ENCODE results near the gene PELI1.

PELI1 gene

DNA sequence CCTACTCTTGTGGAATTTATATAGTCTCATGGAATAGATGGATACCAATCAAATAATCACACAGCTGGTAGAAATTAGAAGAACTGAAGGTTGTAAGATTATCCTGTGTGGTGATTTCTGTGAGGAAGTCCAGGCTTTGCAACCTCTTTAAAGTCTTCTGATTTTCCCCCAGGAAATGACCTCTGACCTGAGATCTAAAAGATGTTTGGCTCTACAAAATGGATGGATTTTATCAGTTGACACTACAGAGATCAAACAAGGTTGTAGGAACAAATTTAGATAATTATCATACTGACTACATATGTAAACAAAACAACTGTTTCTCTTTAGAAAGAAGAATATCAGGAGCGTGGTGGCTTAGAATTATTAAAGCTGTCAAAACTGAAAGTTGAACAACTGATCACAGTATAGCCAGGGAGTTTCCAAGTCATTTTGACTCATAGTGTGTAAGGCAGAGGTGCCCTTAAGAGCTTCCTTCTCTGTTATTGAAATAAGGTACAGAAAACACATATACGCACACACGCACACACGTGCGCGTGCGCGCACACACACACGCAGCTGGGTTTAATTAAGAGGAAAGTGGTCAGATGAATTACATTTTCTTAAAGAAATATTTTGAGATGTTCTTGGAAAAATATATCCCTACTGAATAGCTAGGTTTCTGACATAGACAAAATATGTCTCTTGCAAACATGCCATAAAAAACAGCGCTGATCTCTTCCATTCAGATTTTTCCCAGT is 35.5 kb upstream of the PELI1 start:
- H3K4me3 ChIP-seq = no peak overlapping the region
- no peaks in the 10 kb centered on the region for H3K36me3 ChIP-seq
- no peaks in the 10 kb centered on the region for H3K27me3 ChIP-seq
- no peak overlapping the region for H3K9ac ChIP-seq
- no peak overlapping the region for H3K4me2 ChIP-seq
- TF ChIP-seq Cebpa-rat (IDR thresholded peaks at IDR 0.05) = no peak
- no peaks in the 10 kb centered on the region for H4K20me1 ChIP-seq
- no peaks in the 10 kb centered on the region for H3K9me3 ChIP-seq (replicated peaks in 1 of 11)
- H3K4me1 ChIP-seq = peaks cover 0 to 24% (median 0%) of the 10 kb centered on the region in 10 experiments; a peak in 4 of 20 replicates
- no peak overlapping the region for H3K27ac ChIP-seq

DNA sequence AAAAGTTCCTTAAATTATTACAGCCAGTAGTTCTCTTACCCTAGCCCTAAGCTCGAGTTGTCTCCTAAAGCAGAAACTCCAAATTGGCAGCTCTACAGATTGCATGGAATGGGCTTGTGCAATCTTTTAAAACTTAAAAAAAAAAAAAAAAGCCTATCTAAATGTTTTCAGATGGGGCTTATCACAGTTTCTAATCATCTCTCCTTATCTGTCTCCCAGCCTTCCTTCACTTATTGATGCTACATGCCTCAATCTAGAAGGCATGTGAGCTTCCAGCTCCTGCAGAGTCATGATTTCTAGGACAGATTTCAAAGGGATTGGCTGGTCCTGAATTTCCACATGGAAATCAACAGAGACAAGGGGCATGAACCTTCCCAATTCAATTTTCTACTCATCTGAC is 33.1 kb upstream of the PELI1 start:
- Histone ChIP-seq H4K20me1 (no peaks in the 10 kb centered on the region), H3K4me1 (peaks cover 0 to 26% (median 0%) of the 10 kb centered on the region in 10 experiments; a peak in 4 of 20 replicates), H3K27ac (no peak overlapping the region), H3K36me3 (no peaks in the 10 kb centered on the region), H3K9me3 (replicated peaks in 1 of 11) (no peaks in the 10 kb centered on the region), H3K27me3 (no peaks in the 10 kb centered on the region), H3K4me2 (no peak overlapping the region), H3K9ac (no peak overlapping the region), H3K4me3 (no peak overlapping the region)
- no peak for TF ChIP-seq Cebpa-rat (IDR thresholded peaks at IDR 0.05)

DNA sequence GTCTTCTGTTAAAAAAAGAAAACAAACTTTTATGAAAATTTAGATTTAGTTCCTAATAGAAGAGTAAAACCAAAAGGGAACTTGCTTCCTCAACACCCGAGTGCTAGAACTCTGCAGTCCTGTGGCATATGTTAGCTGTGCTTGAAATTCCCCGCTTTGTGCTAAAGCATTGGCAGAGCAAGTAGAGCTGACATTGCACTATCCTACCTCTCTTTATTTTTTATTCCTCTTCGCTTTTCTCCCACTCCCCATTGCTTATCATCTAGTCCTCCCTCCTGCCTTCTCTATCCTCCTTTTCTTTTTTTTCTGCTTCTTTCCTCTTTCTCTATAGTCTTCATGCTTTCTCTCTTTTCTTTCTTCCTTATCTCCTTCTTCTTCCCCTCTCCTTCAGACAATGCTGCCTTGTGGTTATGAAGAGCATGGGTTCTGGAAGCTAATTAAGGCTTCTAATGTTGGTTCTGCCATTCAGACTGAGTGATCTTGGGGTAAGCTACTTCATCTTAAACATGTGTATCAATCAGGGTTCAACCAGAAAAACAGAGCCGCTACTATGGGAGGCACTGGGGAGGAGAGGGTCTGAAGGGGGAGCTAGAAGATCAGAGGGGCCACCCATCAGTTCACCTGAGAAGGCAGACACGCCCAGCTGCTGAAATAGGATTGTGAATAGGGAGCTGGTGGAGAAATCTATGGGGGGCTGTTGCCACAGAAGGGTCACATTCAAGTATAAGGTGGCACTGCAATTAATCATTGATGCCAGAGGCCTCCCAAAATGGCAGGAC is 31.4 kb upstream of the PELI1 start:
- no peaks in the 10 kb centered on the region for H3K36me3 ChIP-seq
- H3K4me3 ChIP-seq = no peak overlapping the region
- no peak overlapping the region for H3K27ac ChIP-seq
- H3K9me3 ChIP-seq (replicated peaks in 1 of 11) = no peaks in the 10 kb centered on the region
- TF ChIP-seq Cebpa-rat (IDR thresholded peaks at IDR 0.05) = no peak
- no peak overlapping the region for H3K9ac ChIP-seq
- H4K20me1 ChIP-seq = no peaks in the 10 kb centered on the region
- peaks cover 0 to 26% (median 0%) of the 10 kb centered on the region in 10 experiments; a peak in 4 of 20 replicates for H3K4me1 ChIP-seq
- H3K4me2 ChIP-seq = peak overlapping the region in 2 of 11 experiments; percentile 42 to 63; a peak in 4 of 22 replicates
- no peaks in the 10 kb centered on the region for H3K27me3 ChIP-seq

DNA sequence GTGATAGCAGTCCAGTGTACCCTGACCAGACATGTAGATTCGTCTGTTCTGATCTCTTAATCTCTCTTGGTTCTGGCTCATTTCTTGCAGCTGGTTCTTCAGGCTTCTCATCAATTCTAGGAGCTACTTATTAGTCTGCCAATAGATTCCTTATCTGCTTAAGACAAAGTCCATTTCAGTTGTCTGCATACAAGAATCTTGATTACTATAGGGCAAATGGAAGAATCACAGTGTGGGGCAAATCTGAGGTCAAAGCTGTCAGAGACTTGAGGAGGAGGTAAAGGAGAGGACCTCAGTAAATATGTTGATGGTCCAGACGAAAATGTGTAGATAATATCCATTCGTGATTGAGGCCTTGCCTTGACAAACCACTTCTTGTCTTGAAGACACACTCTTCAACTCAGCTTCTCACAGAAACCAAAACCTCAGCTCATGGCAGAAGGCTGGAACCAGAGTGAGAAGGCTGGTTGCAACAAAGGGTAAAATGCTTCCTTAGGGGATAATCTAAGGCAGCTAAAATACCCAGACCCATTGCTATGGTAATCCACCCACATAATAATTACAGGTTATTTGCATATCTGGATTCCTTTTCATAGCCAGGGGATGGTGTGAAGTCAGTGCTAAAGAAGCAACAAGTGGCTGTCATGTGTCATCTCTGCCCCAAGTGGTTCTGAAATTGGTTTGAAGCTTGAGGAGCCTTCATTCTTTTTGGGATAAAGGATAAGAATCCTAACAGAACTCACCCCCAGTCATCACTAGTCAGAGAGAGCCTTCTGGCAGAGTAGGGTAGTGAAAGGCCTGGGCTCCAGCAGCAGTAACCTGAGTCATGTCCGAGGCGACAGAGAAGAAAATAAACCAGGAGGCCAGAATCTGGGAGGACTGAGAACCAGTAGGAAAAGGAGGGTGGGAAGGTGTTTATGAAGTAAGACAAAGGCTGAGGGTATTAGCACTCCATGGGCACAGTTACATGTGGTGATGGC is 29.2 kb upstream of the PELI1 start:
- Histone ChIP-seq H3K27me3 (no peaks in the 10 kb centered on the region), H3K4me3 (no peak overlapping the region), H3K9me3 (replicated peaks in 1 of 11) (no peaks in the 10 kb centered on the region), H3K27ac (no peak overlapping the region), H3K36me3 (no peaks in the 10 kb centered on the region), H3K4me2 (no peak overlapping the region), H4K20me1 (no peaks in the 10 kb centered on the region), H3K4me1 (peaks cover 0 to 37% (median 0%) of the 10 kb centered on the region in 10 experiments; a peak in 6 of 20 replicates), H3K9ac (no peak overlapping the region)
- no peak for TF ChIP-seq Cebpa-rat (IDR thresholded peaks at IDR 0.05)

DNA sequence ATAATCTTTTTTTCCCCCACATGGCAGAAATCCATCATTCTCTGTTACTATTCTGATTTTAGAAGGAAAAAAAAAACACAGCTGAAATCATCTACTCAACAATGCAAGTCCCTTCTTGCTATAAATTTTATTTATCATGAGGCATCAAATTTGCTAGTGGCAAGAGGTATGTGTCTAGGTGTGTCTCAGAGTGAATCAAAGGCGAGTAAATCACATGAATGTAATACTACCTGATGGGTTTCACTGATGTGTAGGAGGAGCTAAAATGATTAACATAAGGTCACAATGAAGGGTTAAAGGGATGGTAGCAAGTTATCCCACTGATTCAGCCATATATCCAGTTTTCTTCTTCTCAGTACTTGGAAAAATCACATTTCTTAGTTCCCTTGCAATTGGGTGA is 24.5 kb upstream of the PELI1 start:
- H3K4me1 ChIP-seq = peaks cover 0 to 51% (median 0%) of the 10 kb centered on the region in 10 experiments; a peak in 6 of 20 replicates
- no peaks in the 10 kb centered on the region for H4K20me1 ChIP-seq
- peak overlapping the region in 2 of 11 experiments; percentile 50 to 60; a peak in 2 of 22 replicates for H3K4me2 ChIP-seq
- no peak overlapping the region for H3K9ac ChIP-seq
- H3K27me3 ChIP-seq = no peaks in the 10 kb centered on the region
- H3K27ac ChIP-seq = no peak overlapping the region
- no peak for TF ChIP-seq Cebpa-rat (IDR thresholded peaks at IDR 0.05)
- no peaks in the 10 kb centered on the region for H3K36me3 ChIP-seq
- H3K9me3 ChIP-seq (replicated peaks in 1 of 11) = no peaks in the 10 kb centered on the region
- no peak overlapping the region for H3K4me3 ChIP-seq

DNA sequence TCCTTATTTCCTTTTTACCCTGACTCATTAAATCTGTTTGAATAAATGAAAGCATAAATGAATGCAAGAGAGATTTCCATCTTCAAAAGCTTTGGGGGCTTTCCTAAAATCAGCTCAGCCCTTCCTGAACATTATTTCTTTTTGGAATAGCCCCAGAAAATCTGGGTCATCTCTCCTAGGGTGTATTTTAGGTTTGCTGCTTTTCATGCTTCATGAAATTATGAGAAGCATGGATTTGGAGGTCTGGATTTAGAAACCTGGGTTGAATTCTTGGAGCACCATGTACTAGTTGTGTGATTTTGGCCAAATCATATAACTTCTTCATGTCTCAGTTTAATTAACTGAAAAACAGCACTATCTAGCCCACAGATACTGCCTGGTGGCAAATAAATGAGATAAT is 24.0 kb upstream of the PELI1 start:
- peaks cover 0 to 56% (median 0%) of the 10 kb centered on the region in 10 experiments; a peak in 6 of 20 replicates for H3K4me1 ChIP-seq
- H3K4me3 ChIP-seq = no peak overlapping the region
- no peaks in the 10 kb centered on the region for H3K27me3 ChIP-seq
- H3K9me3 ChIP-seq (replicated peaks in 1 of 11) = no peaks in the 10 kb centered on the region
- no peaks in the 10 kb centered on the region for H4K20me1 ChIP-seq
- H3K4me2 ChIP-seq = peak overlapping the region in 2 of 11 experiments; percentile 50 to 59; a peak in 3 of 22 replicates
- no peak overlapping the region for H3K9ac ChIP-seq
- no peak overlapping the region for H3K27ac ChIP-seq
- H3K36me3 ChIP-seq = no peaks in the 10 kb centered on the region
- TF ChIP-seq Cebpa-rat (IDR thresholded peaks at IDR 0.05) = no peak

DNA sequence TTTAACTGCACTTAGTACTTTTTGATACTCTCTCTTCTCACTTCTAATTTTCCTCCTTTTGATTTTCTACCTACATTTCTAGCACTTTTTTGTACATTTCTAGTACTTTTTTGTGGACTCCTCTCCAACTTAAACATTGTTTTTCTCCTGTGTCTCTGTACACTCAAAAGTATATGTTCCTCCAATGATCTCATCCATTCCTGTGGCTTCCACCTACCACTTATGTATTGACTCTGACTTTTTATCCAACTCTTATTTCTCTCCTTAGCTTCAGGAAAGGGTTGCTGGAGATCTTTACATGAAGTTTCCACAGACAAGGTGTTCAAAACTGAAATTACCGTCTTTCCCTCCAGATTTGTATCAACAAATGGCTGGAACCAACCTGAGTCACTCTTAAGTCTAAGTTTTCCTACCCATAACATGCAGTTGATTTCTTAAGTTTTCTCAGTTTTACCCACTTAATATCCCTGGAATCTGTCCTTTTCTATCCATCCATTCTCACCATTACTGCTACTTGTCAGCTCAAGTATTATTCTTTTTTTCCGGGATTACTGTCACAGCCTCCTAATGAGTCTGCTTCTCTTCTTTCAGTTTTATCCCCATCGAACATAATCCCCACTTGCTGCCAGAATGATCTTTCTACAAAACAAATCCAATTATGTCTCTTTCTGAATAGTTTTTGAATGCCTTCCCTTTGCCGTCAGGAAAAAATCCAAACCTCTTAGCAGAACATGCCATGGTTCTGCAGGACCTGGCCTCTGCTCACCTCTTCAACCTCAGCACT is 22.6 kb upstream of the PELI1 start:
- Histone ChIP-seq H3K4me3 (no peak overlapping the region), H4K20me1 (no peaks in the 10 kb centered on the region), H3K4me1 (peaks cover 0 to 56% (median 0%) of the 10 kb centered on the region in 10 experiments; a peak in 6 of 20 replicates), H3K36me3 (no peaks in the 10 kb centered on the region), H3K9ac (no peak overlapping the region), H3K27me3 (no peaks in the 10 kb centered on the region), H3K4me2 (peak overlapping the region in 2 of 11 experiments; percentile 37 to 59; a peak in 4 of 22 replicates), H3K27ac (no peak overlapping the region), H3K9me3 (replicated peaks in 1 of 11) (no peaks in the 10 kb centered on the region)
- no peak for TF ChIP-seq Cebpa-rat (IDR thresholded peaks at IDR 0.05)

DNA sequence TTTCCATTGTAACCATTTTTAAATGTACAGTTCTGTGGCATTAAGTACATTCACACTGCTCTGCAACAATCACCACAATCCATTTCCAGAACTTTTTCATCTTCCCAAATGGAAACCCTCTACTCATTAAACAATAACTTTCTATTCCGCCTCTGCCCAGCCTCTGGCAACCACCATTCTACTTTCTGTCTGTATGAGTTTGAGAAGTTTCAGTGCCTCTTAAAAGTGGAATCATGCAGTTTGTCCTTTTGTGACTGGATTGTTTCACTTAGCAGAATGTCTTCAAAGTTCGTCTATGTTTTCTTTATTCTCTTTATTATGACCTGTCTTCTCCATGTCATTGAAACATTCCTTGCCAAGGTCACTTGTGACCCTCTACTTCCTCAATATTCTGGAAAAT is 22.0 kb upstream of the PELI1 start:
- TF ChIP-seq Cebpa-rat (IDR thresholded peaks at IDR 0.05) = no peak
- no peaks in the 10 kb centered on the region for H4K20me1 ChIP-seq
- no peak overlapping the region for H3K27ac ChIP-seq
- no peak overlapping the region for H3K4me3 ChIP-seq
- no peaks in the 10 kb centered on the region for H3K36me3 ChIP-seq
- H3K27me3 ChIP-seq = no peaks in the 10 kb centered on the region
- H3K9me3 ChIP-seq (replicated peaks in 1 of 11) = no peaks in the 10 kb centered on the region
- peak overlapping the region in 2 of 11 experiments; percentile 37 to 59; a peak in 4 of 22 replicates for H3K4me2 ChIP-seq
- no peak overlapping the region for H3K9ac ChIP-seq
- H3K4me1 ChIP-seq = peaks cover 0 to 56% (median 0%) of the 10 kb centered on the region in 10 experiments; a peak in 6 of 20 replicates
